CD8-positive, alpha-beta memory T cell (primary cell): ENCODE measurements around the gene HNRNPM. TPM values are rescaled to one million over a fixed set of nuclear protein-coding genes. Genes with fewer than 3 reads are reported as not detected.

Experiments
- CTCF ChIA-PET: fragments of 350-600 bp; sonication (Branson Sonifier 250); formaldehyde crosslinking; loops from one replicate; lab custom pipeline; 2021; ENCODE audit warnings: antibody characterized with exemption; lab: Charles Lee
- POLR2A ChIA-PET: fragments of 350-600 bp; sonication (Branson Sonifier 250); formaldehyde crosslinking; loops from one replicate; lab custom pipeline; 2021; ENCODE audit warnings: antibody characterized with exemption; lab: Charles Lee
- DNase-seq, 5 donors: peaks; one replicate each; pipeline versions ENCODE4 v3.0.0 to v3.0.0-alpha.2; 2020 to 2022; ENCODE audit warnings: mixed read lengths in 1 of 5
- H3K27ac ChIP-seq: one replicate; pipeline ENCODE4 v1.7.0; 2013; ENCODE audit warnings: low read depth, mild to moderate bottlenecking, low read length, moderate library complexity
- H3K27me3 ChIP-seq: 2 replicates; pipeline ENCODE4 v1.7.0; 2013; ENCODE audit warnings: low read length, mild to moderate bottlenecking; ENCODE audit not compliant: insufficient read depth, poor library complexity, severe bottlenecking
- H3K36me3 ChIP-seq: 2 replicates; pipeline ENCODE4 v1.7.0; 2013; ENCODE audit warnings: mild to moderate bottlenecking, low read length, moderate library complexity; ENCODE audit not compliant: insufficient read depth
- H3K4me1 ChIP-seq: 2 replicates; pipeline ENCODE4 v1.7.0; 2013; ENCODE audit warnings: mild to moderate bottlenecking, low read length, moderate library complexity; ENCODE audit not compliant: insufficient read depth
- H3K4me3 ChIP-seq: 2 replicates; pipeline ENCODE4 v1.7.0; 2013; ENCODE audit warnings: mild to moderate bottlenecking, low read length
- H3K9me3 ChIP-seq: 2 replicates; pipeline ENCODE4 v1.7.0; 2013; ENCODE audit warnings: mild to moderate bottlenecking, low read length
- H3K27ac Mint-ChIP-seq, 8 donors: one replicate each; pipeline ENCODE4 v1.8.0; 2020 to 2021; ENCODE audit warnings: mixed read lengths in 8 of 8, mild to moderate bottlenecking in 6 of 8, inconsistent platforms in 3 of 8, moderate library complexity in 3 of 8
- H3K27me3 Mint-ChIP-seq, 2 donors: one replicate each; pipeline ENCODE4 v1.8.0; 2020 to 2021; ENCODE audit warnings: mixed read lengths in 2 of 2, mild to moderate bottlenecking in 1 of 2, moderate library complexity in 1 of 2
- H3K36me3 Mint-ChIP-seq, 3 donors: one replicate each; pipeline ENCODE4 v1.8.0; 2020 to 2021; ENCODE audit warnings: mixed read lengths in 3 of 3, inconsistent platforms in 1 of 3, mild to moderate bottlenecking in 1 of 3
- H3K4me1 Mint-ChIP-seq, 3 donors: one replicate each; pipeline ENCODE4 v1.8.0; 2020 to 2021; ENCODE audit warnings: mixed read lengths in 3 of 3, inconsistent platforms in 1 of 3, mild to moderate bottlenecking in 1 of 3
- H3K4me3 Mint-ChIP-seq, 7 donors: one replicate each; pipeline ENCODE4 v1.8.0; 2020 to 2021; ENCODE audit warnings: mixed read lengths in 7 of 7, mild to moderate bottlenecking in 6 of 7, moderate library complexity in 4 of 7, inconsistent platforms in 2 of 7
- H3K9me3 Mint-ChIP-seq, 5 donors: one replicate each; pipeline ENCODE4 v1.8.0; 2020 to 2022; ENCODE audit warnings: mixed read lengths in 5 of 5, mild to moderate bottlenecking in 3 of 5, moderate library complexity in 2 of 5, inconsistent platforms in 1 of 5
- polyA plus RNA-seq: library from polyadenylated mRNA; unstranded; fragments of 300-500 nt; fragmentation: Illumina TruSeq; gene quantifications from one replicate; pipeline ENCODE4 v1.2.3, GENCODE V29; 2021
- total RNA-seq, 2 experiments: library from RNA; stranded (reverse); gene quantifications; one replicate each; pipeline ENCODE4 v1.2.3, GENCODE V29; 2021

The HNRNPM gene, protein sequence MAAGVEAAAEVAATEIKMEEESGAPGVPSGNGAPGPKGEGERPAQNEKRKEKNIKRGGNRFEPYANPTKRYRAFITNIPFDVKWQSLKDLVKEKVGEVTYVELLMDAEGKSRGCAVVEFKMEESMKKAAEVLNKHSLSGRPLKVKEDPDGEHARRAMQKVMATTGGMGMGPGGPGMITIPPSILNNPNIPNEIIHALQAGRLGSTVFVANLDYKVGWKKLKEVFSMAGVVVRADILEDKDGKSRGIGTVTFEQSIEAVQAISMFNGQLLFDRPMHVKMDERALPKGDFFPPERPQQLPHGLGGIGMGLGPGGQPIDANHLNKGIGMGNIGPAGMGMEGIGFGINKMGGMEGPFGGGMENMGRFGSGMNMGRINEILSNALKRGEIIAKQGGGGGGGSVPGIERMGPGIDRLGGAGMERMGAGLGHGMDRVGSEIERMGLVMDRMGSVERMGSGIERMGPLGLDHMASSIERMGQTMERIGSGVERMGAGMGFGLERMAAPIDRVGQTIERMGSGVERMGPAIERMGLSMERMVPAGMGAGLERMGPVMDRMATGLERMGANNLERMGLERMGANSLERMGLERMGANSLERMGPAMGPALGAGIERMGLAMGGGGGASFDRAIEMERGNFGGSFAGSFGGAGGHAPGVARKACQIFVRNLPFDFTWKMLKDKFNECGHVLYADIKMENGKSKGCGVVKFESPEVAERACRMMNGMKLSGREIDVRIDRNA
- total RNA-seq (100 to 1,000 TPM; 336 to 338 TPM), polyA plus RNA-seq (311 TPM)

DNA sequence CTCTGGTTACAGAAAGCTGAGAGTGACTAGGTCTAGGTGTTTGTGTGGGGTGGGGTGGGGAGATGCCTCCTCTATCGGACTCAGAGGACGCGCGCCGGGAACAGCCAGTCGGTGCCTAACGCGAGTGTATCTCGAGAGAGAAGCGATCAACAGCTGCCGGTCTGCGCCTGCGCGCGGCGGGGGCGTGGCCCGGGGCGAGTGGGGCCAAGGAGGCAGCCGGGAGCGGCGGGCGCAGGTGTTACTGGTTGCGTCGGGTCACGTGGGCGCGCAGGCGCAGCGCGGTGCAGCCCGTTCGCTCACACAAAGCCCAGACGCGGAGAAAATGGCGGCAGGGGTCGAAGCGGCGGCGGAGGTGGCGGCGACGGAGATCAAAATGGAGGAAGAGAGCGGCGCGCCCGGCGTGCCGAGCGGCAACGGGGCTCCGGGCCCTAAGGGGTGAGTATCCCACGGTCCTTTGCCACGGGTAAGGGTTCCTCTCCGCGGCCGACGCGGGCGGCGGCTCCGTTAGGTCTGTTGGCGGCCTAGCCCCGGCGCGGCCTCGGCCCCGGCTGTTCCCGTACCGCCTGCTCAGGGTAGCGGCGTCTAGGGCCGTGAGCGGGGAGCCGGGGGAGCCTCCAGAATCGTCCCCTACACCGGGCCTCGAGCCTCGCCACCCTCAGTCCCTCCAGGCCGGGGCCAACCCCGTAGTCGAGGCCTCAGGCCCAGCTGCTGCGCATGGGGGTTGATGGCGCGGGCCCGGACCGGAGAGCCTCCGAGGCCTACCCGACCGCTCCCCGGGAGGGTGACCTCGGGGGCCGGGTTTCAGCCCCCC is at the start of gene HNRNPM:
Gene HNRNPM, plus strand, starts transcription at position 299 of the 811 bp plus-strand sequence. Its CDS starts 24 bp downstream, at position 323.
- CTCF ChIA-PET: interaction anchor here (1.0 to 1.9 kb wide), 8 partner anchors 17 to 134 kb away, joined by 3 to 10 read pairs (median 3); partner anchors contain the start of gene MARCHF2
- Histone ChIP-seq H3K27me3 (no peaks in the 10 kb centered on the region), H3K36me3 (peaks cover 7% of the 10 kb centered on the region), H3K27ac (peak within 1 kb of the TSS; percentile 96), H3K4me3 (peak within 1 kb of the TSS; percentile 83), H3K9me3 (no peaks in the 10 kb centered on the region), H3K4me1 (peaks cover 39% of the 10 kb centered on the region)
- peaks cover 41 to 50% (median 49%) of the 10 kb centered on the region in 3 donors for H3K4me1 Mint-ChIP-seq
- H3K27ac Mint-ChIP-seq: peak within 1 kb of the TSS; percentile 93 to 100 (median 99)
- H3K27me3 Mint-ChIP-seq: no peaks in the 10 kb centered on the region
- POLR2A ChIA-PET: interaction anchor here (0.5 to 3.2 kb wide), 12 partner anchors 11 to 216 kb away, joined by 3 to 16 read pairs (median 4); partner anchors contain the start of genes MARCHF2, RPS28 and ZNF414
- peak within 1 kb of the TSS; percentile 93 to 100 (median 98) for H3K4me3 Mint-ChIP-seq
- H3K9me3 Mint-ChIP-seq: no peaks in the 10 kb centered on the region
- peaks cover 0 to 37% (median 9%) of the 10 kb centered on the region in 3 donors for H3K36me3 Mint-ChIP-seq
- peak; percentile 100 for DNase-seq

DNA sequence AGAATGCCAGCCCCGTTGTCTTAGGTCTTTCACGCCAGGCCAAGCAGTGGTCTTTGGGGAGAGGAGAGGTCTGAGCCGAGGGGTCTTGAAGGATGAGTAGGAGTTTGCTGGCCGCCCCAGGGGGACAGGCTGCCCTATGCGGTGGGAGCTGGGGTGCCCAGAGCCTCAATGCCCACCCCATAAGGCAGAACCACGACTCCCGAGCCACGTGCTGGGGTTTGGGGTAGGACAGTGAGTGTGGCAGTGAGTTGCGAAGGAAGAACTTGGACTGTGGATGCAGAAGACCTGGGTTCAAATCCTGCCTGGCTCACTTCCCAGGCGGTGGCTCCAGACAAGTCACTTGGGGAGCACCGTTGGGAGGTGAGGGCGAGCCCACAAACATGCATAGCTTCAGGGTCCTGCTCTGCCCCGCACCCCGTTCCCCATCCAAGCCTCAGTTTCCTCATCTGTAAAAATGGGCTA is 49.1 kb upstream of the HNRNPM start:
- DNase-seq: no peak
- Mint-ChIP-seq H3K27me3 (no peaks in the 10 kb centered on the region), H3K27ac (peak overlapping the region in 1 of 8 donors; percentile 27), H3K4me1 (peaks cover 34 to 70% (median 44%) of the 10 kb centered on the region in 3 donors), H3K9me3 (no peaks in the 10 kb centered on the region), H3K4me3 (no peak overlapping the region), H3K36me3 (peaks cover 0 to 34% (median 0%) of the 10 kb centered on the region in 3 donors)
- Histone ChIP-seq H3K9me3 (no peaks in the 10 kb centered on the region), H3K4me3 (no peak overlapping the region), H3K27ac (no peak overlapping the region), H3K4me1 (peaks cover 23% of the 10 kb centered on the region), H3K36me3 (no peaks in the 10 kb centered on the region), H3K27me3 (no peaks in the 10 kb centered on the region)
- POLR2A ChIA-PET: interaction anchor here (0.5 kb wide), 1 partner anchor 46 kb away, joined by 4 read pairs; no protein-coding TSS in a partner anchor
- CTCF ChIA-PET: no interaction called here

DNA sequence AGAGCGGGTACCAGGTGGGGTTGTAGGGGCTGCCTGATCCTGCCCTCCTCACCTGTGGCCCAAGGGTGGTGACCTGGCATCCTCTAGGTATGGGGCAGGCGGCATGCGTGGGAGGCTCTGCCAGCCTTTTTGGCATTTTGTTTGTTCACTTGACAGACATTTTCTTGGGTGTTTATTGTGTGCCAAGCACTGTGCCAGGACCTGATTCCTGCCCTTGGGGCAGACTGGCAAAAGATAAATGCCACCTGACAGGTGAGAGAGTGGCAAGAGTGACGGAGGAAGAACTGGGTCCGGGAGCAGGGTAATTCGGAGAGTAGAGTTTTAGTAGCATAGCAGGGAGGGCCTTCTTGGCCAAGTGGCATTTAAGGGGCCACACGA is 48.6 kb upstream of the HNRNPM start:
- POLR2A ChIA-PET: interaction anchor here (0.5 kb wide), 1 partner anchor 46 kb away, joined by 4 read pairs; no protein-coding TSS in a partner anchor
- Mint-ChIP-seq H3K4me3 (no peak overlapping the region), H3K27ac (peak overlapping the region in 3 of 8 donors; percentile 50 to 76 (median 72))

DNA sequence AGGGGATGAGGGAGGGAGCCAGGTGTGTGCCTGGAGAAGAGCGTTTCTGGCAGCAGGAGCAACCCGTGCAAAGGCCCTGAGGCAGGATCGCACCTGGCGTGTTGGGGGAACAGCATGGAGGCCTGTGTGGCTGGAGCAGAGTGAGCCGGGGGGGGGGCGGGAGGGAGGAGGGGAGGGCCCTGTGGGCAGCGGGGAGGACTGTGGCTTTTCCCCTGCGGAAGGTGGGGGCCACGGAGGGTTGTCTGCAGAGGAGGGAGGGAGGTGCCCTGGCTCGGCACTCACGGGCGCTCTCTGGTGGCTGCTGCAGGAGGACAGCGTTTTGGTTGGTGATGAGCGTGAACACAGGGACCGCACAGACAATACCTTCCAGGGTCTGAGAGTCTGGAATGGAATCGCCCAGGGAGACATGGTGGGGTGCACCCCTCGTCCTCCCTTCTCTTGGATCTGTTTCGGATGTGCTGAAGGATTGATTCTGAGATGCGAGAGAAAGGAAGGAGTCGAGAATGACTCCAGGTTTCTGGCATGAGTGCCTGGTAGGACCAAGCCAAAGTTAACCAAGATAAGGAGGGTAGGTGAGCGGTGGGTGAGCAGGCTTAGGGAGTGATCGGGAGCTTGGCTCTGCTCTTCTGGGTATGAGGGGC is 48.1 kb upstream of the HNRNPM start:
- H3K27ac Mint-ChIP-seq: peak overlapping the region in 7 of 8 donors; percentile 24 to 99 (median 74)
- H3K9me3 ChIP-seq: no peaks in the 10 kb centered on the region

More for the DNA sequence above, 48.6 kb upstream of the HNRNPM start:
- Histone ChIP-seq H3K4me3 (no peak overlapping the region), H3K4me1 (peaks cover 18% of the 10 kb centered on the region), H3K36me3 (no peaks in the 10 kb centered on the region), H3K27ac (no peak overlapping the region), H3K27me3 (no peaks in the 10 kb centered on the region), H3K9me3 (no peaks in the 10 kb centered on the region)
- peaks cover 29 to 65% (median 39%) of the 10 kb centered on the region in 3 donors for H3K4me1 Mint-ChIP-seq
- no peak for DNase-seq
- CTCF ChIA-PET: no interaction called here
- peaks cover 0 to 35% (median 0%) of the 10 kb centered on the region in 3 donors for H3K36me3 Mint-ChIP-seq
- H3K9me3 Mint-ChIP-seq: no peaks in the 10 kb centered on the region
- H3K27me3 Mint-ChIP-seq: no peaks in the 10 kb centered on the region

DNA sequence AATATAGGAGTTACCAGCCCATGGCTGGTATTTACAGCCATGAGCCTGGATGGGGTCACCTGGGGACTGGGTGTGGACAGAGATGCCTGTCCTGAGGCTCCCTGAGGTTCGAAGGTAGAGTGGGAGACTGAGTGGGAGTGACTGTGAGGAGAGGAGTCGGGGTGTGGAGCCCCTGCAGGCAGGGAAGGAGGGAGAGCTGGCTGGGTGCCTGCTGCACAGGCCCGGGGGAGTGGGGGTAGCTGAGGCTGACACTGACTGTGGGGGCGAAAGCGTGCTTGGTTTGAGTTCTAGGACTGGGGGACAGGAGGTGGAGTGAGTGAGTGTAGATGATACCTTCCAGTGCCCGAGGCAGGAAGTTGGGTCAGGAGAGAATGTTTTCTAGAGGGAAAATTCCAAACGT is 47.5 kb upstream of the HNRNPM start:
- CTCF ChIA-PET: interaction anchor here (1.1 to 3.0 kb wide), 4 partner anchors 12 to 44 kb away, joined by 3 to 16 read pairs (median 6); partner anchors contain the start of gene MARCHF2
- peaks cover 8% of the 10 kb centered on the region for H3K4me1 ChIP-seq
- H3K27me3 ChIP-seq: no peaks in the 10 kb centered on the region
- Mint-ChIP-seq H3K27ac (peak overlapping the region in 7 of 8 donors; percentile 37 to 99 (median 74)), H3K36me3 (peaks cover 0 to 43% (median 0%) of the 10 kb centered on the region in 3 donors), H3K4me3 (peak overlapping the region in 1 of 7 donors; percentile 29), H3K27me3 (no peaks in the 10 kb centered on the region), H3K4me1 (peaks cover 21 to 54% (median 29%) of the 10 kb centered on the region in 3 donors), H3K9me3 (no peaks in the 10 kb centered on the region)
- no peak overlapping the region for H3K4me3 ChIP-seq
- POLR2A ChIA-PET: no interaction called here
- H3K36me3 ChIP-seq: no peaks in the 10 kb centered on the region
- H3K27ac ChIP-seq: no peak overlapping the region
- DNase-seq: no peak
- no peaks in the 10 kb centered on the region for H3K9me3 ChIP-seq

More for the DNA sequence above, 48.1 kb upstream of the HNRNPM start:
- no peaks in the 10 kb centered on the region for H3K36me3 ChIP-seq
- POLR2A ChIA-PET: no interaction called here
- Mint-ChIP-seq H3K4me1 (peaks cover 26 to 60% (median 34%) of the 10 kb centered on the region in 3 donors), H3K27me3 (no peaks in the 10 kb centered on the region), H3K4me3 (peak overlapping the region in 1 of 7 donors; percentile 58), H3K9me3 (no peaks in the 10 kb centered on the region), H3K36me3 (peaks cover 0 to 38% (median 0%) of the 10 kb centered on the region in 3 donors)
- no peak overlapping the region for H3K27ac ChIP-seq
- H3K4me3 ChIP-seq: no peak overlapping the region
- no peaks in the 10 kb centered on the region for H3K27me3 ChIP-seq
- peak; percentile 58 to 87 (median 74) for DNase-seq
- CTCF ChIA-PET: interaction anchor here (1.4 to 3.0 kb wide), 3 partner anchors 17 to 43 kb away, joined by 3 to 16 read pairs (median 8); partner anchors contain the start of gene MARCHF2
- peaks cover 13% of the 10 kb centered on the region for H3K4me1 ChIP-seq

DNA sequence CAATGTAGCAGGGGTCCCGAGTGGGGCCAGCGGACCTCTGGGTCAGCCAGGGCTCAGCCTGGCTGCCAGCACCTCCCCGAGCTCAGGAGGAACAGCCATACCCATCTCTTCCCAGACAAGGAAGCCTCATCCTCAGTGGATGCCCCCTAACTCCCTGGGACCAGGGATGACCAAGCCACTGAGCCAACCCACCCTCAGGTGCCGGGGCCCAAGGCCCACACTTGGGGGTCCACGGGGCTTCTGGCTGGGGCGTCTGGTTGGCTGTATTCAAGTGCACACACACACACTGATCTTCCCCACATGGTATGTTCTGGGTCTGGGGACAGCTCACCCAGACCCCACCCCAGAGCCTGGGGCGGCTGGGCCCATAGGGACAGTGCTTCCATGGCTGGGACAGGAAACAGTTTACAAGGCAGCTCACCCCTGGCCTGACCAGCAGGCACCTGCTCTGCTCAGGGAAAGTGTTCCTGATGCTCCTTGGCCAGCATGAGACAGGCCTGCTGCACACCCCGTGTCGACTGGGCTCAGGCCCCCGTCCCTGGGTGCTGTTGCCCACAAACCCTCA is 46.9 kb upstream of the HNRNPM start:
- Mint-ChIP-seq H3K4me3 (no peak overlapping the region), H3K9me3 (no peaks in the 10 kb centered on the region), H3K27me3 (no peaks in the 10 kb centered on the region), H3K36me3 (peaks cover 0 to 47% (median 0%) of the 10 kb centered on the region in 3 donors), H3K4me1 (peaks cover 21 to 51% (median 25%) of the 10 kb centered on the region in 3 donors), H3K27ac (peak overlapping the region in 1 of 8 donors; percentile 75)
- H3K4me1 ChIP-seq: peaks cover 8% of the 10 kb centered on the region
- H3K36me3 ChIP-seq: peaks cover under 1% of the 10 kb centered on the region
- POLR2A ChIA-PET: interaction anchor here (0.5 kb wide), 1 partner anchor 36 kb away, joined by 4 read pairs; no protein-coding TSS in a partner anchor
- H3K27ac ChIP-seq: no peak overlapping the region
- H3K9me3 ChIP-seq: no peaks in the 10 kb centered on the region
- CTCF ChIA-PET: interaction anchor here (1.1 to 3.0 kb wide), 4 partner anchors 11 to 44 kb away, joined by 3 to 16 read pairs (median 6); partner anchors contain the start of gene MARCHF2
- H3K4me3 ChIP-seq: no peak overlapping the region
- H3K27me3 ChIP-seq: no peaks in the 10 kb centered on the region
- DNase-seq: no peak
